Measurements from ENCODE around the gene INPP1. TPM values are rescaled to one million over a fixed set of nuclear protein-coding genes. Genes with fewer than 3 reads are reported as not detected.

INPP1 gene
- polyA plus RNA-seq, 1 donor from 2014 or later, result 2.7 TPM

- no peak overlapping the region for H3K4me3 Mint-ChIP-seq
Observed at GRCh38 chr2:190361572-190361971, 18.2 kb downstream of the INPP1 start.

DNA sequence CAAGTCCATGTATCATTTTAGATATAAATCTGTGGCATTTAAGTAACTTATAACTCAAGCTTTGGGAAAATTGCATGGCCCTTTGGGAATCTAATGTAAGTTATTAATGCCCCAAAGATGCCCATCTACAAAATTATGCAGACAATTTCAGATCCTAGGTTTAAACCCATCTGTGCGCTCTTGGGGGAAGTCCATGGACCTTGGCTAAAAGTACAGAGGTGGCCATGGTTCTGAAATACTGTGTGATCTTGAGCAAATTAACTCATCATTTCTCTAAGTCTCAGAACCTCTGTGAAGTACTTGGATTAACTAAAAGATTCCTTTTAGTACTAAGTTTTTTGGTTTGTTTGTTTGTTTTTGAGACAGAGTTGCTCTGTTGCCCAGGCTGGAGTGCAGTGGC, 19.5 kb downstream of the INPP1 start:
- Mint-ChIP-seq H3K4me3 (no peak overlapping the region), H3K36me3 (no peaks in the 10 kb centered on the region), H3K4me1 (peaks cover 3 to 21% (median 16%) of the 10 kb centered on the region in 3 donors), H3K27ac (no peak overlapping the region), H3K9me3 (no peaks in the 10 kb centered on the region), H3K27me3 (no peaks in the 10 kb centered on the region)

More at GRCh38 chr2:190361572-190361971, 18.2 kb downstream of the INPP1 start:
- Mint-ChIP-seq H3K36me3 (no peaks in the 10 kb centered on the region), H3K9me3 (no peaks in the 10 kb centered on the region), H3K4me1 (peaks cover 3 to 21% (median 16%) of the 10 kb centered on the region in 3 donors), H3K27me3 (no peaks in the 10 kb centered on the region), H3K27ac (peak overlapping the region in 1 of 3 donors; percentile 8)

- Mint-ChIP-seq H3K4me3 (no peak overlapping the region), H3K27ac (no peak overlapping the region), H3K9me3 (no peaks in the 10 kb centered on the region), H3K4me1 (peaks cover 0 to 8% (median 6%) of the 10 kb centered on the region in 3 donors), H3K27me3 (no peaks in the 10 kb centered on the region), H3K36me3 (no peaks in the 10 kb centered on the region)
Observed at GRCh38 chr2:190365499-190366204, 22.3 kb downstream of the INPP1 start.

- Mint-ChIP-seq H3K9me3 (no peaks in the 10 kb centered on the region), H3K27ac (no peak overlapping the region), H3K36me3 (no peaks in the 10 kb centered on the region), H3K4me1 (peaks cover 0 to 8% (median 6%) of the 10 kb centered on the region in 3 donors), H3K4me3 (no peak overlapping the region), H3K27me3 (no peaks in the 10 kb centered on the region)
Observed at GRCh38 chr2:190366248-190366753, 22.9 kb downstream of the INPP1 start.

DNA sequence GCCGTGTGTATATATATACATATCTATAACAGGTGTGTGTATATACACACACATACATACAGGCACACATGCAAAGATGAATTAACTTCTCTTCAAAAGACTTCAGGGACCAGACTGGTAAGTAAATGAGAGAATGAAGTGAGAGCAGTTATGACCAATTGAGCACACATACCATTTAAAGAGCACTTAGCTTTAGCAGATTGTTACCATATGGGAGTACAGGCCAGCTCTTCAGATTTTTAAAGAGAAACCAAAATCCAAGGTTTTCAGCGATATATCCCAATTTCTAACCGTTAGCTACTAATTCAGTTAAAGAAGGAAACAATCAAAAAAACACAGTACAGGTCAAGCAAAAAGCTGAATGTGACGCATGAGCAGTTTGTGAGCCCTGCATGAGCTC, 23.7 kb downstream of the INPP1 start:
- H3K4me1 Mint-ChIP-seq, result peaks cover 0 to 4% (median 2%) of the 10 kb centered on the region in 3 donors
- H3K27ac Mint-ChIP-seq, result no peak overlapping the region
- no peaks in the 10 kb centered on the region for H3K36me3 Mint-ChIP-seq
- H3K4me3 Mint-ChIP-seq, result no peak overlapping the region
- H3K27me3 Mint-ChIP-seq, result no peaks in the 10 kb centered on the region
- H3K9me3 Mint-ChIP-seq, result no peaks in the 10 kb centered on the region

DNA sequence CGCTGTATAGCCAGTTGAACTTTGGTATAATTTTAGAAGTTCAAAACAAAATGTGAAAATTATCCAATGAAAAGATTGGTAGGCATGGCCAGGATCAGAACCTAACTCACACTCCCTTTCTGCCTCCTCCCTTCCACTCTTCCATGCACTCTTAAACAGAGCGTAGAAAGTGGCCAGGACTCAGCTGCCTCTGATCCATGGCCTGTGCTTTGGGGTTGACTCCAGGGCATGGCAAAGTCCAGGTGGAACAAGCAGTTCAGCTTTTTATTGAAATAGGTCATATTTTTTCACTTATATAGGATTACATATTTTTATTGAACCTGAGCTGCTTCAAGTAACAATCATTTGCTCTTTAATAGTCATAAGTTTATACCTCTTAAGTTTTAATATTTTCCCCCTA, 26.2 kb downstream of the INPP1 start:
- no peaks in the 10 kb centered on the region for H3K9me3 Mint-ChIP-seq
- H3K27ac Mint-ChIP-seq, result no peak overlapping the region
- no peaks in the 10 kb centered on the region for H3K36me3 Mint-ChIP-seq
- no peaks in the 10 kb centered on the region for H3K27me3 Mint-ChIP-seq
- no peak overlapping the region for H3K4me3 Mint-ChIP-seq
- peaks cover 0 to 4% (median 0%) of the 10 kb centered on the region in 3 donors for H3K4me1 Mint-ChIP-seq

- H3K4me3 Mint-ChIP-seq, result no peak overlapping the region
- no peaks in the 10 kb centered on the region for H3K9me3 Mint-ChIP-seq
- no peak overlapping the region for H3K27ac Mint-ChIP-seq
Observed at GRCh38 chr2:190376083-190376482, 32.7 kb downstream of the INPP1 start.

GRCh38 chr2:190376591-190377245, 33.3 kb downstream of the INPP1 start:
- H3K4me3 Mint-ChIP-seq, result no peak overlapping the region
- peaks cover 1% of the 10 kb centered on the region for H3K36me3 Mint-ChIP-seq
- H3K27me3 Mint-ChIP-seq, result peaks cover 2% of the 10 kb centered on the region
- no peak overlapping the region for H3K27ac Mint-ChIP-seq
- no peaks in the 10 kb centered on the region for H3K9me3 Mint-ChIP-seq
- peaks cover 0 to 4% (median 0%) of the 10 kb centered on the region in 3 donors for H3K4me1 Mint-ChIP-seq

More at GRCh38 chr2:190376083-190376482, 32.7 kb downstream of the INPP1 start:
- H3K27me3 Mint-ChIP-seq, result peaks cover 2% of the 10 kb centered on the region
- peaks cover 0 to 4% (median 0%) of the 10 kb centered on the region in 3 donors for H3K4me1 Mint-ChIP-seq
- peaks cover 1% of the 10 kb centered on the region for H3K36me3 Mint-ChIP-seq

DNA sequence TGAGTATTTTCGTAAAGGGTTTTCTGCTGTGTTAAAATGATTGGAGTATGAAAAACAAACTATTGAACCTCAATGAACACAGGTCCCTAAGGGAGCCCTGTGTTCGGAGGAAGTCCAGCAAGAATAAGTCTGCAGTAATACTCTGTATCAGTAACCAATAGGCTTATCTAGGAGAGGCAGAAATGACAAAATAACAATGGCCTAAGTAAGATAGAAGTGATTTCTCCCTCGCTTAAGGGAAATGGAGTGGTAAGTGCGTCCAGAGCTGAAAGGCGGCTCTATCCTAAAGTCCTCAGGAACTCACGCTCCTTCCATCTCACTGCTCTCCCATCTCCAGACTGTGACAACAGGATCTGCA, 35.5 kb downstream of the INPP1 start:
- H3K27me3 Mint-ChIP-seq, result peaks cover 3% of the 10 kb centered on the region
- H3K27ac Mint-ChIP-seq, result no peak overlapping the region
- no peaks in the 10 kb centered on the region for H3K9me3 Mint-ChIP-seq
- H3K4me1 Mint-ChIP-seq, result no peaks in the 10 kb centered on the region
- peaks cover 1% of the 10 kb centered on the region for H3K36me3 Mint-ChIP-seq
- H3K4me3 Mint-ChIP-seq, result no peak overlapping the region

GRCh38 chr2:190379249-190379964, 36.0 kb downstream of the INPP1 start:
- Mint-ChIP-seq H3K27ac (no peak overlapping the region), H3K4me1 (no peaks in the 10 kb centered on the region), H3K4me3 (no peak overlapping the region), H3K36me3 (peaks cover 1% of the 10 kb centered on the region), H3K9me3 (no peaks in the 10 kb centered on the region), H3K27me3 (peaks cover 3% of the 10 kb centered on the region)

DNA sequence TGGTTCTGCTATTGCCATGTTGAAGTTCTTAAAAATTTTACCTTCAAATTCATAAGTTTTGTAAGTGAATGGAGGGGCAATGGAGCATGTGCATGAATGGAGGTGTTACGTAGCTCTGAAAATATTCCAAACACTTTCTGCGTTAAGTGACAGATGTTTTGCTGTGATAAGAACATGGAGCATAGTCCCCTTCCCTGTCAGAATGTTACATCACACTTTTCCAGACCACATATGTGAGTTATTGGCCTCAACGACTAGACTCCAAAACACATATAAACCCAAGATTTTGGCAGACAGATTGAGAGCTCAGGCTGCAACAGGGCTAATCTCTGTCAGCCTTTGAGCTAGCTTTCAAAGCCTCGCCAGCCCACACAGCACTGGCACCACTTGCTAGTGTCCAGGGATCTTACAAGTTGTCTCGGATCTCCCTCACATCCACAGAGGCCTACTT, 37.6 kb downstream of the INPP1 start:
- Mint-ChIP-seq H3K27me3 (peaks cover 3% of the 10 kb centered on the region), H3K36me3 (no peaks in the 10 kb centered on the region), H3K27ac (no peak overlapping the region), H3K4me3 (no peak overlapping the region), H3K4me1 (no peaks in the 10 kb centered on the region), H3K9me3 (no peaks in the 10 kb centered on the region)

- Mint-ChIP-seq H3K27ac (no peak overlapping the region), H3K4me1 (no peaks in the 10 kb centered on the region), H3K9me3 (peaks cover 0 to 2% (median 0%) of the 10 kb centered on the region in 3 donors), H3K4me3 (no peak overlapping the region), H3K36me3 (no peaks in the 10 kb centered on the region), H3K27me3 (peaks cover 3% of the 10 kb centered on the region)
Observed at GRCh38 chr2:190382851-190383250, 39.5 kb downstream of the INPP1 start.

DNA sequence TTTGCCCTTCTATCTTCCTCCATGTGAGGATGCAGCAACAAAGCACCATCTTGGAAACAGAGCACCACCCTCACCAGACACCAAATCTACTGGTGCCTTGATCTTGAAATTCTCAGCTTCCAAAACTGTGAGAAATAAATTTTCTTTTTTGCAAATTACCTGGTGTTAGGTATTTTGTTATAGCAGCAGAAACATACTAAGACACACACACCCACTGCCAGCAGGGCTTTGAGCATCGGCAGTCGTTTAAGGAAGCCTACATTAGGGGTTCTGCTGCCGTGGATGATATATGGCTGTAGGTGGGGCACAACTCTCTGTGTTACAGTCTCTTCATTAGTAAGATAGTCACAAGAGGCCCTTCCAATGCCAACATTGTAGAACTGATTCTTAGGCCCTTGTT, 44.0 kb downstream of the INPP1 start:
- Mint-ChIP-seq H3K9me3 (peaks cover 0 to 2% (median 0%) of the 10 kb centered on the region in 3 donors), H3K27me3 (peaks cover 4% of the 10 kb centered on the region), H3K27ac (no peak overlapping the region), H3K4me3 (no peak overlapping the region), H3K36me3 (no peaks in the 10 kb centered on the region), H3K4me1 (no peaks in the 10 kb centered on the region)

GRCh38 chr2:190396271-190396670, 52.9 kb downstream of the INPP1 start:
- no peak overlapping the region for H3K27ac Mint-ChIP-seq
- H3K4me3 Mint-ChIP-seq, result no peak overlapping the region
- peaks cover 3% of the 10 kb centered on the region for H3K27me3 Mint-ChIP-seq
- H3K9me3 Mint-ChIP-seq, result no peaks in the 10 kb centered on the region
- H3K36me3 Mint-ChIP-seq, result no peaks in the 10 kb centered on the region
- no peaks in the 10 kb centered on the region for H3K4me1 Mint-ChIP-seq

DNA sequence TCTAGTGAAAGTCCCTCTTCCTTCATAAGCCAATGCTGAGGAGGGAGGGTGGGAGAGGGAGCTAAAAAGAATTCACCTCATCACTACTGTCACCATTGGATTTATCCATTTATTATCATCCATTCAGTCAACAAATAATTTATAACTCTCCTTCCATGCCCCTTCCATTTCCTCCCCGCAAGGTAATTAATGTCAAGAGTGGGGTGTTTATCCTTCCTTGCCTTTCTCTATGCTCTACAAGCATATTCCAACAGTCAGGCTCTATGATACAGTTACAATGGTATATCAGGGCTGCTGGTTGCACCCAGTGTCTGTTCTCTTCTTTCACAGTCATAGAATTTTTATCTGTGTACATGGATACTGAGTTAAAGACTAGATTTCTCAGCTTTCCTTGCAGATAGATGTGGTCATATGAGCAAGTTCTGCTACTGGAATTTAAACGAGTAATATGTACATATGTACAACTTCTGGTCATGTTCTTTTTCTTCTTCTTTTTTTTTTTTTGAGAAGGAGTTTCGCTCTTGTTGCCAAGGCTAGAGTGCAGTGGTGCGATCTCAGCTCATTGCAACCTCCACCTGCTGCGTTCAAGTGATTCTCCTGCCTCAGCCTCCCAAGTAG, 59.7 kb downstream of the INPP1 start:
- peaks cover 0 to 6% (median 0%) of the 10 kb centered on the region in 3 donors for H3K4me1 Mint-ChIP-seq
- no peaks in the 10 kb centered on the region for H3K27me3 Mint-ChIP-seq
- no peaks in the 10 kb centered on the region for H3K9me3 Mint-ChIP-seq
- no peak overlapping the region for H3K27ac Mint-ChIP-seq
- H3K4me3 Mint-ChIP-seq, result no peak overlapping the region
- H3K36me3 Mint-ChIP-seq, result no peaks in the 10 kb centered on the region
